RPMI7951 (cell line): ENCODE results near the gene OR14A2. TPM values are rescaled to one million over a fixed set of nuclear protein-coding genes. Genes with fewer than 3 reads are reported as not detected.
"Not testable (repeated sequence)": the region's sequence is repeated elsewhere in the genome, so short reads cannot be mapped to it uniquely, and the experiment has no call there.

ENCODE experiments used
- DNase-seq: peaks from one replicate; pipeline ENCODE4 v3.0.0-alpha.2; 2012; ENCODE audit warnings: low read depth
- total RNA-seq: library from RNA; depleted of rRNA; stranded (reverse); fragments of >200 nt; shearing (Covaris generic); gene quantifications from 2 replicates; pipeline ENCODE4 v1.2.3, GENCODE V29; 2014; rRNA removed

The OR14A2 gene
- not detected in 2 replicates for total RNA-seq

DNA sequence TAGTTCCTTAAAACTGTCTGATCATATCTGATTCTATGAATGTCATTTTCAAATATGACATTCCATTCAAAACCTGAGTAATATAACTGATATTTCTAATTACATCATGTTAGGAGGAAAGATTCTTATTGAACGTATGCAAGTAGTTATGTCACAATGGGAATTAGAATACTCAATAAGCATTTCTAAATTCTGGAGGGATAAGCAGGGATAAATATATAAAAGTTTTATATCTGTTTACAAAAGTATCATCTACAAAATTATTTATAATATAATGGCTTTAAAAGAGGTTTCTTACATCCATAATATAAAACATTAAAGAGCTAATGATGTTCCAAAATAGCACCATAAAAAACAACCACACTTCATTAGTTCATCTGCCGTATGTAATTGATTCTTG, at the start of gene OR14A2:
TSS of gene OR14A2 (minus strand) at position 101 of the 400 bp plus-strand sequence.
- DNase-seq = no peak

DNA sequence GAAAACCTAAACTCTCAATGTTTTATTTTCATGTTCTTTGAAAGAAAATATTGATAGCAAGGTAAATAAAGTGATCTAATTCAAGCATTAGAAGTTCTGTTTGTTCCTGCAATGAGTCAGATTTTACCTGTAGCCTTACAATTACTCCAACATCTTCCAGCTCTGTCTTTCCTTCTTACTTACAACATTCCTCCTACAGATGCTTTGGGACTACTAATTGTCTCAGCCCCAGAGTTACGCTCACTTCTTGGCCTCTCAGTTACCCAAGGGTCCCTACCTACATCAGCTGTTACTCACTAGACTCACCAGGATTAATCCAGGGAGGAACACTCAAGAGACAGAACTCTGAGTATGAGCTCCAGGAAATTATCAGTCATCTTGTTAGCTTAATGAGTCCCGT, 49.6 kb upstream of the OR14A2 start:
- DNase-seq = no peak

DNA sequence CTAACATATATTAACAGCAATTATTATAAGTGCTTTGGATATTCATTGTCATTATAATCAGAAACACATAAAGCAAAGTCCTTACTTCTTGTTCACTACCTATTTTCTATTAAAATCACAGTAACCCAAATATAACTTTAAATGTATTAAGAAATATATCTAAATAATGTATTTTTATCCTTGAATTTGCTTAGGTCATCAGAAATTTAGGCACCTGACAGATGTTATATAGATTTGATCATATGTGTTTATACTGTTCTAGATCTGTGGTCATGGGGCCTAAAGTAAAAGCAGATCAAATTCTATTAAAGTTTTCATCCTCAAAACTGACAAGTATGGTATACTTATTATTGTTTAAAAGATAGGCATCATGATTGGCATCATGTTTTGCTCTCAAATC, 21.7 kb upstream of the OR14A2 start:
- DNase-seq = no peak

DNA sequence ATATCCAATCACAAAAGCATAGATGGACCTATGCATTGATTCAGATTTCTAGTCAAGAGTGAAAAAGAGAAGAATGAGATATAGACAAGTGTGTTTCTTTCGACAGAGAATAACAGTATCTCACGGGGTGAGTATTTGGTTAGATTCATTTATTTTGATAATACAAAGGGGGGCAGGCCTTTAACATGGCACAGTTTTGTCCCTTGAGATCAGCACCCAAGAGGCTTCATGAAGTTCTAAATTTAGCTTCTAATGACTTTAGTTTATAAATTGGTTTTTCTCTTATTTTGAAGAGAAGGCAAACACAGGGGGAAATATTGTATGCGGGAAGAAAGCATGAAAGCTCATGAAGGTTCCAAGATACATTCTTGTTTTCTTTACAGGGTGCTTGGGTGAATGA, 12.5 kb upstream of the OR14A2 start, which contains the start of gene OR1C1:
TSS of gene OR1C1 (minus strand) at position 101 of the 400 bp plus-strand sequence. CDS start 2,150 bp downstream, outside the sequence.
- DNase-seq = no peak

DNA sequence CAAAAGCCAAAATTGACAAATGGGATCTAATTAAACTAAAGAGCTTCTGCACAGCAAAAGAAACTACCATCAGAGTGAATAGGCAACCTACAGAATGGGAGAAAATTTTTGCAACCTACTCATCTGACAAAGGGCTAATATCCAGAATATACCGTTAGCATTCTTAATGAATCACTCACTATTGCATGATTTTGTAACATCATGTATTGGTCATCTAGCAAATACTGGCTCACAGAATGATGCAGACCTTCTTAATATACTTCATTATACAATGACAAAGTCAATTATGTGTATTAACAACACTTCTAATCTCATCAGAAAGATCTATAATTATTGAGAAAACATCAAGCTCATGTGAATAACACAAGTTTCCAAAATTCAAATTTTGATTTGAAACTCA, 6.4 kb upstream of the OR14A2 start:
- not testable (repeated sequence) for DNase-seq

DNA sequence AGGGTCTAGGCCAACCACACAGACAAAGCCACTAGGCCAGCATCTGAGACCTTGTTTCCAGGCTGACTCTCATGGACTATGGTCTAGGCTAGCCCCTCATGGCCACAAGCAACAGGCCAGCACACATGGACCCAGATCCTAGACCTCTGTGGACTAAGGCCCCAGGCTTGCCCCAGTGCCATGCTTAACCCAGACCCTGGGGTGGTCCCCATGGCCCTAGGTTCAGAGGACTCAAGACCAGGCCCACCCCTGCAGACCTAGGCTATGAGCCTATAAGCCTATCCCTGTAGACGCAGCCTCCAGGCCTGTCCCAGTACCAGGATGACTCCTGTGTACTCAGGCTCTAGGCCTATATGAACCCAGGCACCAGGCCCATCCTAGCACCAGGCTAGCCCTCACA, 1.9 kb upstream of the OR14A2 start:
- DNase-seq = no peak

DNA sequence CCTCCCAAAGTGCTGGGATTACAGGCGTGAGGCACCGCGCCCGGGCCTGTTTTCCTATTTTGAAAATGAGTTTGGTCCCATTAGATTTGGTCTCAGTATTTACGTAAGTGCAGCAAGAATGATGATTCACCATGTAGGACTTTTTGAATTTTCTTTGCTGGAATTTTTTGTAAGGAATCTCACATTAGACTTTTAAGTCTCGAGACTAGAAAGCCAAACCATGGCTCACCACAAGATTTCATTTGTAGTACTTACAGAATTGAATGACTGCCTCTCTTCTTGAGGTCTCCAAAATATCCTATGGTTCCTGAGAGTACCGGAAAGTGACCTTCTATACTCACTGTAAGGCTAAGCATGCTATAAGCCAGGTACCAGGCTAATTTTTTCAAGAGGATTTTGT, 325 bp downstream of the OR14A2 start:
- DNase-seq = peak; percentile 67

DNA sequence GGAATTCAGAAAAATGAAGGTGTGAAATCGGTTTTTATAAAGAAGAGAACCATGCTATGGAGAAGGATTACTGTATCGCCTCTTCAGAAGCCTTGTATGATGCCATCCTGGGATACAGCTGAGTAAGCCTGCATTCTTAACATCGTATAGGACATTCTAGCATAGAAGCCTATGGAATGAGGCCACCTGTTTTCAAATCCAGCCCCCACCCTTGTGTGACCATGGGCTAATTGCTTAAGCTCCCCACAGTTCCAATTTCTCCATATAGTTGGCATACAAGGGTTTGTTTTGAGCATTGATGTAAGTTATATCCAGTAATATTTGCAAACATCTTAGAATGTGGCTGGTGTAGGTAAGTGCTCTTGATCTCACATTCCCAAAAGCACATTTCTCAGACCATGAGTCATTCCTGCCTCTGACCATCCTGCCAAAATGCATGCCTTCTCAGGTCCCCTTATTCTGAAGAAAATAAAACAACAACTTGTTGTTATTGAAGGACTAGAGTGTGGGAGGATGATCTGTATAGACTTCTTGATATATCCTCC, 1.5 kb downstream of the OR14A2 start:
- DNase-seq = peak; percentile 47

DNA sequence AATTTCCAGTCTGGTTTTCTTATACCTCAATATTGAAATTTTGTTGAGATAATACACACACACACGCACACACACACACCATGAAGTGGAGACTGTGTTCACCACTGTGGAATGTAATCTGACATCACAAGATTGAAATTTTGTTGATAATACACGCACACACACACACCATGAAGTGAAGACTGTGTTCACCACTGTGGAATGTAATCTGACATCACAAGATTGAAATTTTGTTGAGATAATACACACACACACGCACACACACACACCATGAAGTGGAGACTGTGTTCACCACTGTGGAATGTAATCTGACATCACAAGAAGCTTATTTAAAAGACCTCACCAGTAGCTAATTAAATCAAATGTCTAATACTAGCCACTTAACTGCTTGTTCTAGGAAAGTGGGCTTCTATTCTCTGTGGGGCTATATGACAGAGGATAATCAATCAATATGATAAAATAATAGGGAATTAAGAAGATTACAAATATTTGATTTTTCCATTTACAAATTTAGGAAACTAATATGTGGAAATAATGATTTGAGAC, 5.7 kb downstream of the OR14A2 start:
- peak; percentile 66 for DNase-seq

DNA sequence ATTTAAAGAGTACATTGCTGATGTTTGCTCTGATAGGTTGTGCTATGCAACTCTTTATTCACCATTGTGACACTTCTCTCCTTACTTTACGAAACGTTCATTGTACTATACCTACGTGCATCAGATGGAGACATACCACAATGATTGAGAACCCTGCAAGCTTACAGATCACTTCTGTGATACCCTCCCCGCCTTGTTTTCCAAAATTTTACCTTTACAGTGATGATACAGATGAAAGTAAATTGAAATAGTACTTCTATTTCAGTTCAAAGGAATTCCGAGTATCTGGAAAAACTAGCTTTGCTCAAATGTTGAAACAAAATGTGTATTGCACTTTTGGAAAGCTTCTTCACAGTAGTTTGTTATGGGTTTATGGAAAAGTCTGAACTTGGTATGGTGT, 6.2 kb downstream of the OR14A2 start:
- no peak for DNase-seq

DNA sequence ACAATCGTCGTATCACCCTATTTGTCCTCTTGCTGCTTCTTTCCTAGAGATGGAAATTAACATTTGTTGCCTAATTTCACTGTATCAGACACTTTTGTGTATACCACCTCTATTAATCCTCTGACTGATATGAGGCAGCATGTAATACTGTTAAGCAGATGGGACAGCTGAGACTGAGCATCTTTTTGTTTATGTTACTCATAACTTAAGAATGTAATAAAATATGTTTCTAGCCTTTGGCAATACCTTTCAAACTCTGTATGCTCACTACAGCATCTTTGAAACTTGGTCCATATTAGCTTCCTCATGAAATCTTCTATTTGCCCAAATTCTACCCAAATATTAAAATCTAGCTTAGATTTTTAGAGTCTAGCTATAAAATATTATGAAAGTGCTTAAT, 7.2 kb downstream of the OR14A2 start:
- peak; percentile 41 for DNase-seq

DNA sequence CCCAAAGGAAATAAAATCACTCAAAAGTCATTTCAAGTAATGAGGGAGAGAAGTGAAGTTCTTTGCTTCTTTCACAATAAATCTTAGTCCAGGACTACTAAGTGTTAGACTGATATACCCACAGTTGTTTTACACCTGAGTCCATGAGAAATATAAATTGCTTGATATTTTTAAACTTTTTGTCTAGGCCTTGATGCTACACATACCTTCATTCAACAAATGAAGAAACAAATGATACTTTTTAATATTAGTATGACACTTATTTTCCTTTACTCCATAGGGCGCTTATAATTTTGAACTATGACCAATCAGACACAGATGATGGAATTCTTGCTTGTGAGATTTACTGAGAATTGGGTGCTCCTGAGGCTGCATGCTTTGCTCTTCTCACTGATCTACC, 9.6 kb downstream of the OR14A2 start, which contains the start of gene OR14K1:
TSS of gene OR14K1 (plus strand) at position 301 of the 400 bp plus-strand sequence. CDS start at position 301, 0 bp downstream.
- DNase-seq = no peak

DNA sequence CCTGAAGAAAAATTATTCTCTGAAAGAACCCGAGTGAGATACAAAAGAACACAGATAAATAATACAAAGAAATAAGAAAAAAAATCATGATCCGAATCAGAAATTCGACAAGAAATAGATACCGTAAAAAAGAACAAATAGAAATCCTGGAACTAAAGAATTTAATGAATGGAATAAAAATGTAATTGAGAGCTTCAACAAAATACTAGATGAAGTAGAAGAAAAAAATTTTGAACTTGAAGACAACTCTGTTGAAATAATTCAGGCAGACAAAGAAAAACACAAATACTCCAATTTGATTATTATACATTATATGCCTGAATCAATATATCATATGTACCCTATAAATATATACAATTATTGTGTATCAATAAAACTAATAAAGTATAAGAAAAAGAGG, 26.7 kb downstream of the OR14A2 start:
- no peak for DNase-seq

DNA sequence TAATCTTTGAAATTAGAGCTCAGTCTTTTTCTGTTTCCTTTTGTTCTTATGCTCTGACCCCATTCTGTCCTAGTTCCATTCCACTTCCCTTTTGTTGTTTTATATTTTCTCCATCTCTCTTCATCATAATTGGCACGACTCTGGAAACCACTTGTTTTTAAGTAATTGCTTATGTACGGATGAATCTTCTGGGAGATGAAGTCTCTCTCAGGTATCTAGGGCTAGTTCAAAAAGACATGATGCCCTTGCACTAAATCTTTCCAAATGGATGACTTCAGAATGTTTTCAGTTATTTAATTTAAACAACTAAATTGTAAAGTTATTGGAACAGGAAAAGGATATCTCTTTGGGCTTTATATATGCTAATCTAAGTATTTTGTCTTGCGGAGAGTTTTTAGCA, 31.4 kb downstream of the OR14A2 start, which contains the start of gene OR6F1:
TSS of gene OR6F1 (minus strand) at position 101 of the 400 bp plus-strand sequence. CDS start 3,891 bp downstream, outside the sequence.
- DNase-seq = no peak

DNA sequence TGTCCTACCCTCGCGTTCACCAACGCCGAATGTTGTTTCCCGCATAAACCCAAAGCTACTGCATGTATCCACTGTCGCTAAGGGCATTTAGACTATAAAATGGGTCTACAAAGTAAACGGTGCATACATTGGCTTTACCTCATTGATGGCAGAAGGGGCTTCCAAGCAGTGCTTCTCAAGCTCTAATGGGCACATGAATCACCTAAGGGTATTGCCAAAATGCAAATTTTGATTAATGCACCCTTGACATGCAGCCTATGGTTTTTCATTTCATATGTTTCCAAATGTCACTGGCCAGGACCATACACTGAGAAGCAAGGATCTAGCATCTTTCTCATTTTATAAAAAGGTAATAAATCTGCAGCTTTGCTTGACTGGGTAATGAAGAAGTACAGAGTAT, 34.2 kb downstream of the OR14A2 start:
- DNase-seq = no peak

DNA sequence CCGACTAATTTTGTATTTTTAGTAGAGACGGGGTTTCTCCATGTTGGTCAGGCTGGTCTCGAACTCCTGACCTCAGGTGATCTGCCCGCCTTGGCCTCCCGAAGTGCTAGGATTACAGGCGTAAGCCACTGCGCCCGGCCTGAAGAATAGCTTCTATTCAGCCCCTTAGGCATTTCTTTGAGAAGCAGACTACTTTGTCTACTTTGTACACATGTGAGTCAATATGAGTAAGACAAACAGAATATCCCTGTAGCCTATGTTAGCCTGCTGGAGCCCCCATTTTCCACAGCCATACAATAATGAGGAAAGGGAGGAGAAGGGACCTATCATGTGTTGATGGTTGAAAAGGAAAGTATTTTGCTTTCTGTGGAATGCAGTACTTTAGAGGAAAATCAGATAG, 37.3 kb downstream of the OR14A2 start:
- DNase-seq = peak; percentile 11

DNA sequence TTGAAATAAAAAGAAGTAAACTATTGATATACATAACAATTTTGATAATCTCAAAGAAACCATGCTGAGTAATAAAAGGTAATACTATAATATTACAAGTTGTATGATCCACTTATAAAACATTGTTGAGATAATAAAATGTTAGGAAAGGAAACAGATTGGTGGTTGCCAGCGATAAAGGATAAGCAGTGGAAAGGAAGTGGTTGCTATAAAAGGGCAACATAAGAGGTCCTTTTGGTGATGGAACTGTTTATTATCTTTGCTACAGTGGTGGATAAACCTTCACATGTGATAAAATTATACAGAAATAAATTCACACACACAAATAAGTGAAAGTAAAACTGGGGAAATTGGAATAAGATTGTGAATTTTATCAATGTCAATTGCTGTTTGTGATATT, 46.6 kb downstream of the OR14A2 start:
- no peak for DNase-seq

DNA sequence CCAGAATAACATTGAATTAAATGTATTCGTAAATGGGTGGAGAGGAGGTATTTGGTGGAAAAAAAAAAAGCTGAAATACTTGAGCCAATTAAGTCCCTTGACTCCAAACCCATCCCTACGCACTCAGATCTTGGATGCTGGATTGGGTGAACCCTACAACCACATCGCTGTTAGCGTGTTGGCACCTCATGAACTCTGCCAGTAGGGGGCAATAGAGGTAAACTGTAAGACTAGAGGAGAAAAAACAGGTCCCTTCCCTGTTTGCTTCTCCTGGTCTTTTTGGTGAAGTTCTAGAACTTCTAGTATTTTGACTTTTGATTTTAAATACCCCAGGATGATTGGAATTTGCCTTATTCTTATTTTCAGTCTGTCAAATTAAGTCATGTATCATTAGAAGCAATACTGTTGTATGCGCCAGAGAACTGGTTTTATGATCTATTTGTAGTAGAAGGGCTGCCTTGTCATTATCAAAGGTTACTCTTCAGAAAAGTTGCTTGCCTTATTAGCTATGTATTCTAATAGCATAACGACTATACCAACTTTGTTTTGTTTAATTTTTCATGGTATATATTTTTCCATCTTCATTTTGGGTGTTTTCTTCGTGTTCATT, 66.5 kb downstream of the OR14A2 start:
- peak; percentile 61 for DNase-seq

DNA sequence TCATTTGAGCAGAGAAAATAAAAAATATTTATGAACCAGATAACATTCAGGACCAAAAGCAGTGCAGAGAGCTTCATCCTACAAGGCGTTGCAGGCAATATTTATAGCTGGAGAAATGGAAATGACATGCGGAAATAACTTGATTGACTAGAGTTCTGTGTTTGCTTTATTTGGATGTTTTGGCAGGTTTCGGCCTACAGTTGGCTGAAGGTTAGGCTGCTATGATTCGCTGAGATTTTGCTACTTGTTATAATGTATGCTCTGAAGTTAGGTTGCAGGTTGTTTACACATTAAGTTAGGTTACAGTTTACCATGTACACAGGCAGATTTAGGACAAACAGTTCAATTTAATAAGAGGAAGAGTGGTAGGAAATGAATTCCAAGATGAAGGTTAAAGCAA, 67.8 kb downstream of the OR14A2 start:
- DNase-seq = no peak

DNA sequence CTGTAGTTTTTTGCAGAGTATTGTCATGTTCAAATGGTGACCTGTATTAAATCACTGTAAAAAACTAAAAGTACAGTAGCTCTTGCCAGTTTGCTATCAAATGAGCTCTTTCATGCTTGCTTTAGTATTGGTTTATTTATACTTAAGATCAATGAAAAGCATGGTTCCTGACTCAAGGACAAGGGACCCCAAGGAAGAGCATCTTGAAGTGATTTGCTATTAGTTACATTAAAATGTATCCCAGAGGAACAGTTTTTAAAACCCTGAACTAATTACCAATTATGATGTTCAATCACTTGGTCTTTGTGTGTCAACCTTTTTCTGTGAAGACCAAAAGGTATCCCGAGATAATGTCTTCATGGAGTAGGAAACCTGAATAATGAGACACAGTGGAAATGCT, 68.3 kb downstream of the OR14A2 start, which contains the start of gene OR13G1:
TSS of gene OR13G1 (minus strand) at position 101 of the 400 bp plus-strand sequence. CDS start 6,698 bp downstream, outside the sequence.
- DNase-seq = no peak
